Panc1 (cell line): Measurements from ENCODE around the gene STX18. TPM values are rescaled to one million over a fixed set of nuclear protein-coding genes. Genes with fewer than 3 reads are reported as not detected.

Source experiments
- ATAC-seq: fragments of 200-7000 bp; cut with Tn5 transposase; 2 replicates; pipeline ENCODE4 v1.9.1; 2020; ENCODE audit warnings: mild to moderate bottlenecking, moderate library complexity
- BruUV-seq: library from RNA; stranded (reverse); fragments of 400-500 nt; replicated peaks from 2 replicates; lab custom pipeline; 2021; lab: Mats Ljungman, UMichigan
- CTCF ChIA-PET: fragments of 300-600 bp; sonication (Branson Sonifier 250); formaldehyde crosslinking; loops from one replicate; lab custom pipeline; 2022; ENCODE audit warnings: antibody characterized with exemption; lab: Charles Lee
- POLR2A ChIA-PET: fragments of 300-600 bp; sonication (Branson Sonifier 250); formaldehyde crosslinking; loops from one replicate; lab custom pipeline; 2022; ENCODE audit warnings: antibody characterized with exemption; lab: Charles Lee
- DNase-seq: peaks from one replicate; pipeline ENCODE4 v3.0.0-alpha.2; 2010; ENCODE audit warnings: low read depth, low spot score
- H3K27ac ChIP-seq: 2 replicates; pipeline ENCODE4 v1.5.1; 2011; ENCODE audit warnings: mild to moderate bottlenecking, low read length, inconsistent platforms
- H3K27me3 ChIP-seq: fragments of 200-500 bp; sonication (Bioruptor generic); 2 replicates; pipeline ENCODE4 v1.6.0; 2014; ENCODE audit warnings: low read length, inconsistent platforms; ENCODE audit not compliant: control insufficient read depth, insufficient read depth
- H3K36me3 ChIP-seq: fragments of 200-500 bp; sonication (Bioruptor generic); 2 replicates; pipeline ENCODE4 v1.5.1; 2014; ENCODE audit warnings: inconsistent platforms, mild to moderate bottlenecking, low read length, moderate library complexity; ENCODE audit not compliant: control insufficient read depth, insufficient read depth
- H3K4me1 ChIP-seq: 2 replicates; pipeline ENCODE4 v1.5.1; 2011; ENCODE audit warnings: inconsistent platforms, mild to moderate bottlenecking, low read length, moderate library complexity; ENCODE audit not compliant: control insufficient read depth, insufficient read depth
- H3K4me3 ChIP-seq, 2 experiments: 2 replicates each; pipeline ENCODE4 v1.5.1; 2011 to 2012; ENCODE audit warnings: low read depth in 2 of 2, low read length in 2 of 2, mild to moderate bottlenecking in 2 of 2, inconsistent platforms in 1 of 2, moderate library complexity in 1 of 2
- H3K9me3 ChIP-seq: fragments of 200-500 bp; sonication (Bioruptor generic); 2 replicates; pipeline ENCODE4 v1.5.1; 2014; ENCODE audit warnings: low read depth, mild to moderate bottlenecking, inconsistent platforms, low read length, moderate library complexity; ENCODE audit not compliant: control insufficient read depth, insufficient read depth
- POLR2AphosphoS5 ChIP-seq: IDR thresholded peaks from 2 replicates; pipeline ENCODE4 v1.6.1; 2012; ENCODE audit warnings: mild to moderate bottlenecking, low read depth, low read length, moderate library complexity
- SIN3A ChIP-seq: IDR thresholded peaks from 2 replicates; pipeline ENCODE4 v1.6.1; 2012; ENCODE audit warnings: low read depth, mild to moderate bottlenecking, low read length, moderate library complexity, borderline replicate concordance; ENCODE audit not compliant: insufficient read depth
- TCF7L2 ChIP-seq: IDR thresholded peaks from 2 replicates; pipeline ENCODE4 v1.6.1; 2011; ENCODE audit warnings: mild to moderate bottlenecking, low read depth, low read length, inconsistent platforms
- in situ Hi-C: cut with HindIII; loops from 2 replicates; pipeline ENCODE4 v1.10.0; 2016; ENCODE audit warnings: low sequenced_read_pairs, low pct_unique_long_range_greater_than_20kb
- intact Hi-C: fragments of 100-400 bp; cut with micrococcal nuclease; formaldehyde crosslinking; loops from one replicate; pipeline ENCODE4 v1.10.0; 2022; ENCODE audit not compliant: unreplicated experiment
- total RNA-seq: library from RNA; stranded (reverse); gene quantifications from one replicate; pipeline ENCODE4 v1.2.1, GENCODE V29; 2021; ENCODE audit not compliant: unreplicated experiment
- TF ChIP-seq, protein P1 (sequence below): fragments of 450-650 bp; IDR thresholded peaks from 2 replicates; pipeline ENCODE4 v1.5.1; 2017; ENCODE audit warnings: mild to moderate bottlenecking
- TF ChIP-seq, protein P2 (sequence below), 2 experiments: IDR thresholded peaks; 2 replicates each; pipeline ENCODE4 v1.6.1; 2011 to 2012; ENCODE audit warnings: low read depth in 2 of 2, control low read depth in 1 of 2, low read length in 1 of 2, mild to moderate bottlenecking in 1 of 2, moderate library complexity in 1 of 2; ENCODE audit not compliant: insufficient read depth in 1 of 2

Gene STX18
- total RNA-seq, 1 experiment from 2014 or later = 15.0 TPM

DNA sequence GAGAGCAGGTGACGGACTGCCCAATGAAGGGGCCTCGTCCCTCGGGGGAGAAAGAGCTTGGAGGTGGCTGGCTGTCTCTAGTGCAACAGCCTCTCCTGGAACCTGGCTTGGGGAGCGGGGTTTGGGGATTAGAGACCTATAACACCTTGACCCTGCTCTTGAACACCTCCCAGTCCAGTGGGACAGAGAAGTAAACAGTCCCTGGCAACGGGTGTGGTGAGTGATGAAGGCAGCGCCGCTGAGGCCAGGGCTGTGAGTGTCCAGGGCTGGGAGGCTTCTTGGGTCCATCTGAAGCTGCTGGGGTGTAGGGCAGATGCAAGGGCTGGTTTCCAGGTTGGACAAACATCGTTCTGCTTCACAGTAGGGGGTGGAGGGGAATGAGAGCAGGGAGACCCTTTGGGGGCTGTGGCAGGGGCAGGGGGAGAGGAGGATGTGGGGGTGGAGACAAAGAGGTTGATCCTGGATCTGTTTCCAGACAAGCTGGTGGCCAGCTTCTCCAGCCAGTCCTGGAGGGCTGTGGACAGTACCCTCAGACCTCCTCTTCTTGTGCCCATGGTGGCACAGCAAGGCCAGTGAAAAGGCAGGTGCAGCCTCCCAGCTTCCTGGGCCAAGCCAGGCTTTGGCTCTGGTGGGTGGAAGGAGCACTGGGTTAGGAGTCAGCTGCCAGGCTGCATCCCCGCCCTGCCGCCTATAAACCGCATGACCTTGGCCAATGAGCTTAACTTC is 151.2 kb downstream of the STX18 start:
- Histone ChIP-seq H3K36me3 (no peaks in the 10 kb centered on the region), H3K27me3 (peaks cover 2% of the 10 kb centered on the region; the same call in 1 of the 2 replicates), H3K27ac (no peak overlapping the region), H3K4me3 (no peak overlapping the region), H3K9me3 (no peaks in the 10 kb centered on the region), H3K4me1 (no peaks in the 10 kb centered on the region; the same call in 1 of the 2 replicates)
- ChIA-PET CTCF (no interaction called here), POLR2A (no interaction called here)
- ATAC-seq (no peak), DNase-seq (no peak)
- intact Hi-C loops (no loop called here), in situ Hi-C loops (no loop called here)
- no TSS peak for BruUV-seq
- TF ChIP-seq, protein P1, sequence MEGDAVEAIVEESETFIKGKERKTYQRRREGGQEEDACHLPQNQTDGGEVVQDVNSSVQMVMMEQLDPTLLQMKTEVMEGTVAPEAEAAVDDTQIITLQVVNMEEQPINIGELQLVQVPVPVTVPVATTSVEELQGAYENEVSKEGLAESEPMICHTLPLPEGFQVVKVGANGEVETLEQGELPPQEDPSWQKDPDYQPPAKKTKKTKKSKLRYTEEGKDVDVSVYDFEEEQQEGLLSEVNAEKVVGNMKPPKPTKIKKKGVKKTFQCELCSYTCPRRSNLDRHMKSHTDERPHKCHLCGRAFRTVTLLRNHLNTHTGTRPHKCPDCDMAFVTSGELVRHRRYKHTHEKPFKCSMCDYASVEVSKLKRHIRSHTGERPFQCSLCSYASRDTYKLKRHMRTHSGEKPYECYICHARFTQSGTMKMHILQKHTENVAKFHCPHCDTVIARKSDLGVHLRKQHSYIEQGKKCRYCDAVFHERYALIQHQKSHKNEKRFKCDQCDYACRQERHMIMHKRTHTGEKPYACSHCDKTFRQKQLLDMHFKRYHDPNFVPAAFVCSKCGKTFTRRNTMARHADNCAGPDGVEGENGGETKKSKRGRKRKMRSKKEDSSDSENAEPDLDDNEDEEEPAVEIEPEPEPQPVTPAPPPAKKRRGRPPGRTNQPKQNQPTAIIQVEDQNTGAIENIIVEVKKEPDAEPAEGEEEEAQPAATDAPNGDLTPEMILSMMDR = no peak
- no peak for TF ChIP-seq TCF7L2
- TF ChIP-seq POLR2AphosphoS5 = no peak
- TF ChIP-seq, protein P2, sequence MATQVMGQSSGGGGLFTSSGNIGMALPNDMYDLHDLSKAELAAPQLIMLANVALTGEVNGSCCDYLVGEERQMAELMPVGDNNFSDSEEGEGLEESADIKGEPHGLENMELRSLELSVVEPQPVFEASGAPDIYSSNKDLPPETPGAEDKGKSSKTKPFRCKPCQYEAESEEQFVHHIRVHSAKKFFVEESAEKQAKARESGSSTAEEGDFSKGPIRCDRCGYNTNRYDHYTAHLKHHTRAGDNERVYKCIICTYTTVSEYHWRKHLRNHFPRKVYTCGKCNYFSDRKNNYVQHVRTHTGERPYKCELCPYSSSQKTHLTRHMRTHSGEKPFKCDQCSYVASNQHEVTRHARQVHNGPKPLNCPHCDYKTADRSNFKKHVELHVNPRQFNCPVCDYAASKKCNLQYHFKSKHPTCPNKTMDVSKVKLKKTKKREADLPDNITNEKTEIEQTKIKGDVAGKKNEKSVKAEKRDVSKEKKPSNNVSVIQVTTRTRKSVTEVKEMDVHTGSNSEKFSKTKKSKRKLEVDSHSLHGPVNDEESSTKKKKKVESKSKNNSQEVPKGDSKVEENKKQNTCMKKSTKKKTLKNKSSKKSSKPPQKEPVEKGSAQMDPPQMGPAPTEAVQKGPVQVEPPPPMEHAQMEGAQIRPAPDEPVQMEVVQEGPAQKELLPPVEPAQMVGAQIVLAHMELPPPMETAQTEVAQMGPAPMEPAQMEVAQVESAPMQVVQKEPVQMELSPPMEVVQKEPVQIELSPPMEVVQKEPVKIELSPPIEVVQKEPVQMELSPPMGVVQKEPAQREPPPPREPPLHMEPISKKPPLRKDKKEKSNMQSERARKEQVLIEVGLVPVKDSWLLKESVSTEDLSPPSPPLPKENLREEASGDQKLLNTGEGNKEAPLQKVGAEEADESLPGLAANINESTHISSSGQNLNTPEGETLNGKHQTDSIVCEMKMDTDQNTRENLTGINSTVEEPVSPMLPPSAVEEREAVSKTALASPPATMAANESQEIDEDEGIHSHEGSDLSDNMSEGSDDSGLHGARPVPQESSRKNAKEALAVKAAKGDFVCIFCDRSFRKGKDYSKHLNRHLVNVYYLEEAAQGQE (IDR thresholded peaks at IDR 0.05; ENCODE audit: insufficient read depth in 1 of 2, low read depth in 2 of 2, low read length in 1 of 2) = no peak
- TF ChIP-seq SIN3A = no peak

DNA sequence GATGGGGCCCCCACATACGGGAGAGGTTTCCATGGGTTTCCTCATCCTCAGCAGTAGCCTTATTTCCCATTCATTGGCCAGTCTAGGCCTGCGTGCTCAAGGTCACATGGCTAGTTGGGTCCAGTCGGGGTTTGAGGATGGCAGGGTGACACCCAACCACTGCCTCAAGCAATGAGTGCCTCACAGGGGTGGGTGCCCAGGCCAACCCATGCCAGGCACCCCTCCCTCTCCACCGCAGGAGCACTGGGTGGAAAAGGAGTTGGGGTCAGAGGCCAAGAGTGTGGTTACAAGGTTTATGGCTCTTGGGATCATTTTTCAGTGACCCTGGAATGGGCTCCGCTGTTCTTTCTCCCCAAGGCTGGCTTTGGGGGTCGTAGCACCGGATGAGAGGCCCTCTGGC is 151.8 kb downstream of the STX18 start:
- no TSS peak for BruUV-seq
- Histone ChIP-seq H3K36me3 (no peaks in the 10 kb centered on the region), H3K27ac (no peak overlapping the region), H3K4me1 (no peaks in the 10 kb centered on the region; the same call in 1 of the 2 replicates), H3K9me3 (no peaks in the 10 kb centered on the region), H3K4me3 (no peak overlapping the region), H3K27me3 (peaks cover 2% of the 10 kb centered on the region; the same call in 1 of the 2 replicates)
- no peak for TF ChIP-seq TCF7L2
- no peak for TF ChIP-seq SIN3A
- TF ChIP-seq POLR2AphosphoS5 = no peak
- TF ChIP-seq, protein P2 (IDR thresholded peaks at IDR 0.05; ENCODE audit: insufficient read depth in 1 of 2, low read depth in 2 of 2, low read length in 1 of 2) = no peak
- TF ChIP-seq, protein P1 = no peak
- DNase-seq (no peak), ATAC-seq (no peak)
- CTCF ChIA-PET = no interaction called here
- POLR2A ChIA-PET = no interaction called here
- intact Hi-C loops (no loop called here), in situ Hi-C loops (no loop called here)
